Measurements from ENCODE around the gene RRBP1. TPM values are rescaled to one million over a fixed set of nuclear protein-coding genes. Genes with fewer than 3 reads are reported as not detected.

Gene RRBP1
- total and polyA plus RNA-seq, 2 donors (not counting 3 experiments of a cell fraction or from before 2014, with no cell fraction given) = 50.3 to 236 TPM

GRCh38 chr20:17669306-17669931, 12.6 kb downstream of the RRBP1 start:
- Histone ChIP-seq H3K9me3 (replicated peaks; ENCODE audit: control insufficient read depth, insufficient read depth, low read length) (no peaks in the 10 kb centered on the region), H3K4me3 (replicated peaks in 1 of 3; ENCODE audit: insufficient read depth in 1 of 3, low read depth in 1 of 3, low read length in 3 of 3) (no peak overlapping the region), H3K36me3 (ENCODE audit: control insufficient read depth in 2 of 2, extremely low read depth in 1 of 2, insufficient read depth in 2 of 2, low read length in 2 of 2) (peaks cover 0 to 2% of the 10 kb centered on the region in 2 experiments), H3K27ac (ENCODE audit: insufficient read depth, low read depth, low read length) (no peak overlapping the region), H4K20me1 (replicated peaks; ENCODE audit: control insufficient read depth, extremely low read depth, insufficient read depth, low read length) (peaks cover 10% of the 10 kb centered on the region), H2AFZ (ENCODE audit: low read depth, low read length) (no peak overlapping the region), H3K9me1 (replicated peaks; ENCODE audit: control insufficient read depth, extremely low read depth, insufficient read depth, low read length) (no peaks in the 10 kb centered on the region), H3K4me2 (ENCODE audit: insufficient read depth, low read length) (no peak overlapping the region), H3K9ac (replicated peaks; ENCODE audit: extremely low read depth, insufficient read depth, low read length) (no peak overlapping the region), H3K79me2 (ENCODE audit: control insufficient read depth, insufficient read depth, low read length) (peaks cover 71% of the 10 kb centered on the region), H3K4me1 (ENCODE audit: control insufficient read depth, extremely low read depth, insufficient read depth, low read length) (peaks cover 27% of the 10 kb centered on the region), H3K27me3 (ENCODE audit: control insufficient read depth in 2 of 2, insufficient read depth in 2 of 2, low read length in 2 of 2) (no peaks in the 10 kb centered on the region)
- DNase-seq (ENCODE audit: low read depth, low spot score) = no peak
- no TSS peak for BruUV-seq (replicated peaks)
- ChIA-PET POLR2A (no interaction called here), CTCF (no interaction called here)
- no peak for FAIRE-seq
- dilution Hi-C loops (cut with MboI; ENCODE audit: extremely low pct_ligation_motif_present, low sequenced_read_pairs) = no loop called here
- no peak for TF ChIP-seq EZH2 (IDR thresholded peaks at IDR 0.05; ENCODE audit: borderline replicate concordance, low read depth, low read length, severe bottlenecking)
- TF ChIP-seq CTCF (IDR thresholded peaks at IDR 0.05; ENCODE audit: extremely low read depth in 1 of 2, insufficient read depth in 1 of 2, low read depth in 1 of 2, low read length in 2 of 2) = no peak
- TF ChIP-seq JUN (IDR thresholded peaks at IDR 0.05; ENCODE audit: borderline replicate concordance, insufficient read depth, insufficient read length, low read depth) = no peak
- TF ChIP-seq GATA2 (IDR thresholded peaks at IDR 0.05; ENCODE audit: insufficient read depth, insufficient read length, low read depth, low read length) = no peak
- TF ChIP-seq MAX (IDR thresholded peaks at IDR 0.05; ENCODE audit: insufficient read depth, insufficient read length) = no peak
- TF ChIP-seq POLR2A (IDR thresholded peaks at IDR 0.05; ENCODE audit: low read depth, low read length) = no peak
- TF ChIP-seq POLR2AphosphoS5 (IDR thresholded peaks at IDR 0.05; ENCODE audit: insufficient read depth, low read depth, low read length) = no peak
- no peak for TF ChIP-seq FOS (IDR thresholded peaks at IDR 0.05; ENCODE audit: borderline replicate concordance, insufficient read depth, low read length)
- TF ChIP-seq MYC (IDR thresholded peaks at IDR 0.05; ENCODE audit: low read depth, low read length) = no peak
- intact Hi-C loops (cut with micrococcal nuclease) = no loop called here
